ENCODE data around the gene ATF2. TPM values are rescaled to one million over a fixed set of nuclear protein-coding genes. Genes with fewer than 3 reads are reported as not detected.
A peak's percentile ranks its signal among the peaks of the same experiment; 100 is the strongest.

Gene ATF2
- total and polyA plus RNA-seq, 2 of the 13 experiments (the other 11 are each of a cell fraction or from before 2014, with no cell fraction given): 91.6 to 95.1 TPM

GRCh38 chr2:175030380-175031271, 137.4 kb downstream of the ATF2 start (continued):
- TF ChIP-seq, protein P1, sequence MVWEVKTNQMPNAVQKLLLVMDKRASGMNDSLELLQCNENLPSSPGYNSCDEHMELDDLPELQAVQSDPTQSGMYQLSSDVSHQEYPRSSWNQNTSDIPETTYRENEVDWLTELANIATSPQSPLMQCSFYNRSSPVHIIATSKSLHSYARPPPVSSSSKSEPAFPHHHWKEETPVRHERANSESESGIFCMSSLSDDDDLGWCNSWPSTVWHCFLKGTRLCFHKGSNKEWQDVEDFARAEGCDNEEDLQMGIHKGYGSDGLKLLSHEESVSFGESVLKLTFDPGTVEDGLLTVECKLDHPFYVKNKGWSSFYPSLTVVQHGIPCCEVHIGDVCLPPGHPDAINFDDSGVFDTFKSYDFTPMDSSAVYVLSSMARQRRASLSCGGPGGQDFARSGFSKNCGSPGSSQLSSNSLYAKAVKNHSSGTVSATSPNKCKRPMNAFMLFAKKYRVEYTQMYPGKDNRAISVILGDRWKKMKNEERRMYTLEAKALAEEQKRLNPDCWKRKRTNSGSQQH (CRISPR knock-in tag; IDR thresholded peaks at IDR 0.05; ENCODE audit: low read depth): 0 out of 2 replicates have a peak, but pooled peaks have one; percentile 21
- TF ChIP-seq TBX2 (CRISPR knock-in tag; IDR thresholded peaks at IDR 0.05; ENCODE audit: borderline replicate concordance) (no peak; the same call in 1 of the 2 replicates), ZNF605 (CRISPR knock-in tag; IDR thresholded peaks at IDR 0.05) (peak; percentile 66; the same call in 1 of the 2 replicates), ZFY (CRISPR knock-in tag; IDR thresholded peaks at IDR 0.05) (peak; percentile 70), CEBPG (CRISPR knock-in tag; IDR thresholded peaks at IDR 0.05) (peak; percentile 96), ZNF790 (CRISPR knock-in tag; IDR thresholded peaks at IDR 0.05; ENCODE audit: borderline replicate concordance) (no peak), MBD4 (IDR thresholded peaks at IDR 0.05; ENCODE audit: borderline replicate concordance, low read length) (no peak), ZNF430 (CRISPR knock-in tag; IDR thresholded peaks at IDR 0.05) (0 out of 2 replicates have a peak, but pooled peaks have one; percentile 67), STAG1 (CRISPR knock-in tag; IDR thresholded peaks at IDR 0.05) (peak; percentile 91), KDM4B (CRISPR knock-in tag; IDR thresholded peaks at IDR 0.05) (no peak), PPARG (CRISPR knock-in tag; conservative IDR thresholded peaks at IDR 0.05) (peak; percentile 8; the same call in 1 of the 2 replicates), ZMYM4 (CRISPR knock-in tag; IDR thresholded peaks at IDR 0.05) (peak; percentile 82), ZNF598 (CRISPR knock-in tag; IDR thresholded peaks at IDR 0.05; ENCODE audit: borderline replicate concordance) (peak; percentile 34; the same call in 1 of the 2 replicates), KLF9 (CRISPR knock-in tag; IDR thresholded peaks at IDR 0.05; ENCODE audit: low read depth) (0 out of 2 replicates have a peak, but pooled peaks have one; percentile 61), NFYC (CRISPR knock-in tag; IDR thresholded peaks at IDR 0.05) (peak; percentile 57), POLR2A (IDR thresholded peaks at IDR 0.05; ENCODE audit: insufficient read depth in 1 of 2, low read depth in 2 of 2, low read length in 2 of 2) (peak; percentile 60 to 89; a peak in 3 of 4 replicates), TEF (CRISPR knock-in tag; IDR thresholded peaks at IDR 0.05) (no peak), ZNF788 (CRISPR knock-in tag; IDR thresholded peaks at IDR 0.05; ENCODE audit: borderline replicate concordance) (0 out of 2 replicates have a peak, but pooled peaks have one; percentile 50), U2AF2 (IDR thresholded peaks at IDR 0.05; ENCODE audit: low read depth, low read length) (no peak), ZFP41 (CRISPR knock-in tag; IDR thresholded peaks at IDR 0.05; ENCODE audit: borderline replicate concordance) (no peak), PRDM10 (CRISPR knock-in tag; IDR thresholded peaks at IDR 0.05; ENCODE audit: low read depth) (0 out of 2 replicates have a peak, but pooled peaks have one; percentile 8), ZNF546 (CRISPR knock-in tag; conservative IDR thresholded peaks at IDR 0.05) (no peak)

All from HepG2 (cell line).